ENCODE data around the gene DUSP22. TPM values are rescaled to one million over a fixed set of nuclear protein-coding genes. Genes with fewer than 3 reads are reported as not detected.

The DUSP22 gene
- total and polyA plus RNA-seq, 2 of the 8 experiments (the other 6 are each of a cell fraction or from before 2014, with no cell fraction given): 15.5 to 32.4 TPM

- H3K4me1 ChIP-seq (replicated peaks in 1 of 4; ENCODE audit: control insufficient read depth in 3 of 4, insufficient read depth in 4 of 4, low read length in 3 of 4): no peaks in the 10 kb centered on the region
- no peak overlapping the region for H3K14ac ChIP-seq (ENCODE audit: insufficient read length)
- H2AK5ac ChIP-seq (ENCODE audit: low read depth, low read length): no peak overlapping the region
- H3K4me3 ChIP-seq (ENCODE audit: extremely low read depth in 1 of 4, insufficient read depth in 2 of 4, low read depth in 3 of 4, low read length in 4 of 4): no peak overlapping the region
- H3K56ac ChIP-seq (replicated peaks; ENCODE audit: insufficient read length, low read depth, low read length): no peak overlapping the region
- no peak for DNase-seq (ENCODE audit: low read depth in 1 of 2, low spot score in 2 of 2)
- H2BK12ac ChIP-seq (ENCODE audit: low read depth, low read length): no peak overlapping the region
- H3K79me2 ChIP-seq (ENCODE audit: control insufficient read depth in 1 of 2, insufficient read depth in 2 of 2, low read length in 2 of 2): no peaks in the 10 kb centered on the region; a peak in 1 of 4 replicates
- H3K27ac ChIP-seq (ENCODE audit: low read depth, low read length): no peak overlapping the region
- POLR2A ChIA-PET (ENCODE audit: partially characterized antibody): no interaction called here
- CTCF ChIA-PET (ENCODE audit: partially characterized antibody): interaction anchor here (0.9 to 6.4 kb wide), 3 partner anchors 11 to 46 kb away, joined by 3 to 48 read pairs (median 12); no protein-coding TSS in a partner anchor
- peaks cover 53 to 89% of the 10 kb centered on the region in 2 experiments for H3K9me3 ChIP-seq (ENCODE audit: insufficient read depth in 2 of 2, low read depth in 1 of 2, low read length in 1 of 2)
- no peak overlapping the region for H2BK20ac ChIP-seq (ENCODE audit: low read length)
- H3K36me3 ChIP-seq (ENCODE audit: control insufficient read depth in 2 of 4, insufficient read depth in 4 of 4, low read length in 3 of 4): no peaks in the 10 kb centered on the region; a peak in 1 of 8 replicates
- TF ChIP-seq NRF1 (IDR thresholded peaks at IDR 0.05; ENCODE audit: low read depth, low read length): no peak
- TF ChIP-seq EGR1 (IDR thresholded peaks at IDR 0.05; ENCODE audit: borderline replicate concordance, low read depth, low read length): no peak
- no peak for TF ChIP-seq SAP30 (IDR thresholded peaks at IDR 0.05; ENCODE audit: insufficient read depth, insufficient replicate concordance, low read length)
- no peak for TF ChIP-seq SRF (IDR thresholded peaks at IDR 0.05; ENCODE audit: low read depth, low read length)
- no peak for TF ChIP-seq MAFK (IDR thresholded peaks at IDR 0.05; ENCODE audit: low read depth, low read length)
- no peak for TF ChIP-seq YY1 (IDR thresholded peaks at IDR 0.05; ENCODE audit: low read depth, low read length)
- TF ChIP-seq RNF2 (IDR thresholded peaks at IDR 0.05; ENCODE audit: borderline replicate concordance, low read depth, low read length, missing control alignments, poor library complexity, severe bottlenecking): no peak
- TF ChIP-seq SP4 (IDR thresholded peaks at IDR 0.05; ENCODE audit: low read length): no peak
- no peak for TF ChIP-seq TBP (IDR thresholded peaks at IDR 0.05; ENCODE audit: low read depth, low read length)
- no peak for TF ChIP-seq KDM1A (IDR thresholded peaks at IDR 0.05; ENCODE audit: borderline replicate concordance, low read length)
- TF ChIP-seq SP1 (IDR thresholded peaks at IDR 0.05; ENCODE audit: low read depth, low read length): no peak
- TF ChIP-seq GABPA (IDR thresholded peaks at IDR 0.05; ENCODE audit: borderline replicate concordance, insufficient read depth, low read length): no peak
- no peak for TF ChIP-seq BCL11A (IDR thresholded peaks at IDR 0.05; ENCODE audit: low read depth in 2 of 2, low read length in 2 of 2)
- no peak for TF ChIP-seq POLR2A (IDR thresholded peaks at IDR 0.05; ENCODE audit: control extremely low read depth in 1 of 2, low read depth in 2 of 2, low read length in 2 of 2)
- no peak for TF ChIP-seq SIX5 (IDR thresholded peaks at IDR 0.05; ENCODE audit: low read depth, low read length)
- H3K18ac ChIP-seq (ENCODE audit: extremely low read depth, low read length): no peak overlapping the region
- no peak overlapping the region for H2BK5ac ChIP-seq (ENCODE audit: low read depth, low read length)
- no peak overlapping the region for H2BK120ac ChIP-seq (replicated peaks; ENCODE audit: low read depth, low read length)
- no peak overlapping the region for H4K5ac ChIP-seq (ENCODE audit: insufficient read length, low read depth, low read length)
- H3K4ac ChIP-seq (replicated peaks; ENCODE audit: insufficient read length, low read depth, low read length): no peak overlapping the region
- no peaks in the 10 kb centered on the region; a peak in 1 of 7 replicates for H3K27me3 ChIP-seq (replicated peaks in 1 of 4; ENCODE audit: control insufficient read depth in 3 of 4, extremely low read depth in 1 of 4, insufficient read depth in 3 of 4, low read length in 3 of 4)
- H3K9ac ChIP-seq (replicated peaks in 1 of 4; ENCODE audit: extremely low read depth in 1 of 4, low read depth in 3 of 4, low read length in 3 of 4): no peak overlapping the region
- no peaks in the 10 kb centered on the region for H3K23me2 ChIP-seq (ENCODE audit: low read depth, low read length)
- H2AFZ ChIP-seq (ENCODE audit: low read length): no peak overlapping the region
- H3K23ac ChIP-seq (ENCODE audit: insufficient read length): no peak overlapping the region
- H3K4me2 ChIP-seq (ENCODE audit: insufficient read depth in 1 of 2, low read depth in 2 of 2, low read length in 2 of 2): no peak overlapping the region
- H3K79me1 ChIP-seq (ENCODE audit: low read depth, low read length): no peaks in the 10 kb centered on the region
- WGBS, 2 experiments (ENCODE audit: extremely low coverage in 1 of 2, insufficient coverage in 1 of 2, insufficient read length in 1 of 2, insufficient replicate concordance in 2 of 2, low coverage in 1 of 2, low lambda C conversion rate in 2 of 2, missing lambda C conversion rate in 1 of 2): 89% methylated on average over 12 of the region's 12 CpGs; no CpG with 5 or more reads in 1 of the 2 experiments
- H4K91ac ChIP-seq (replicated peaks; ENCODE audit: insufficient read length, low read length): no peak overlapping the region
- H2BK15ac ChIP-seq (ENCODE audit: low read length): no peak overlapping the region
- no peak for FAIRE-seq
- H4K8ac ChIP-seq (ENCODE audit: extremely low read depth, insufficient read depth, low read length): no peak overlapping the region
- H4K20me1 ChIP-seq (replicated peaks in 1 of 2; ENCODE audit: control insufficient read depth in 1 of 2, insufficient read depth in 2 of 2, low read length in 2 of 2): no peaks in the 10 kb centered on the region
Observed at GRCh38 chr6:363291-363690, 71.0 kb downstream of the DUSP22 start.
